Kasumi-1 (cell line): ENCODE measurements around the gene GTPBP8.

Experiments used
- DNase-seq, 2 experiments: peaks; one replicate each; lab custom pipeline; 2025; lab: John Stamatoyannopoulos, UW

GTPBP8 gene

GRCh38 chr3:112990672-112991602 is at the start of gene GTPBP8:
Gene GTPBP8 (plus strand): TSS chr3:112990984. CDS start chr3:112991000, 16 bp downstream.
- DNase-seq, result peak; percentile 91 to 96

GRCh38 chr3:112948346-112948838 is 42.4 kb upstream of the GTPBP8 start:
- DNase-seq, result no peak

- DNase-seq, result no peak
These were observed 34.4 kb upstream of the GTPBP8 start for GRCh38 chr3:112956351-112956750.

- no peak for DNase-seq
These were observed 31.8 kb upstream of the GTPBP8 start for GRCh38 chr3:112958811-112959560.

GRCh38 chr3:112963683-112964082 is 27.1 kb upstream of the GTPBP8 start:
- no peak for DNase-seq

- peak; percentile 5 to 39 for DNase-seq
These were observed 25.1 kb upstream of the GTPBP8 start for GRCh38 chr3:112965656-112966055.

GRCh38 chr3:112966633-112967032 is 24.2 kb upstream of the GTPBP8 start:
- DNase-seq, result peak; percentile 72 to 76

GRCh38 chr3:112967425-112967824 is 23.4 kb upstream of the GTPBP8 start:
- DNase-seq, result no peak

GRCh38 chr3:112967828-112968227 is 23.0 kb upstream of the GTPBP8 start:
- DNase-seq, result peak; percentile 46 to 53

GRCh38 chr3:112972158-112972557 is 18.6 kb upstream of the GTPBP8 start:
- DNase-seq, result peak in 1 of 2 experiments; percentile 11

- no peak for DNase-seq
These were observed 17.2 kb upstream of the GTPBP8 start for GRCh38 chr3:112973325-112974177.

GRCh38 chr3:112974178-112974517 is 16.6 kb upstream of the GTPBP8 start:
- no peak for DNase-seq

GRCh38 chr3:112974894-112975293 is 15.9 kb upstream of the GTPBP8 start, which contains the start of gene CD200R1:
Gene CD200R1 (minus strand): TSS chr3:112975103. CDS start chr3:112974857, 246 bp downstream.
- DNase-seq, result peak; percentile 80 to 89

GRCh38 chr3:112976001-112976400 is 14.8 kb upstream of the GTPBP8 start:
- no peak for DNase-seq

GRCh38 chr3:112976953-112977352 is 13.8 kb upstream of the GTPBP8 start:
- DNase-seq, result no peak

- DNase-seq, result peak; percentile 40 to 58
These were observed 11.4 kb upstream of the GTPBP8 start for GRCh38 chr3:112979244-112979832.

- DNase-seq, result no peak
These were observed 10.7 kb upstream of the GTPBP8 start for GRCh38 chr3:112980080-112980479.

GRCh38 chr3:112982710-112983109 is 8.1 kb upstream of the GTPBP8 start:
- no peak for DNase-seq

- no peak for DNase-seq
These were observed 6.3 kb upstream of the GTPBP8 start for GRCh38 chr3:112984485-112984884.

- no peak for DNase-seq
These were observed 3.0 kb upstream of the GTPBP8 start for GRCh38 chr3:112987710-112988334.

GRCh38 chr3:112995800-112996199 is 5.0 kb downstream of the GTPBP8 start:
- no peak for DNase-seq
